ENCODE data around the gene SH3BP2.

SH3BP2 gene

GRCh38 chr4:2834001-2834921 lies 41.4 kb downstream of the SH3BP2 start:
- DNase-seq, result peak; percentile 41

- DNase-seq, result peak; percentile 43
These were observed 43.1 kb downstream of the SH3BP2 start for GRCh38 chr4:2835978-2836377.

- no peak for DNase-seq
These were observed 43.5 kb downstream of the SH3BP2 start for GRCh38 chr4:2836391-2836859.

GRCh38 chr4:2837110-2837903 lies 44.4 kb downstream of the SH3BP2 start:
- peak; percentile 38 for DNase-seq

GRCh38 chr4:2837904-2838496 lies 45.1 kb downstream of the SH3BP2 start:
- DNase-seq, result peak; percentile 42

GRCh38 chr4:2839060-2839459 lies 46.2 kb downstream of the SH3BP2 start:
- DNase-seq, result no peak

- DNase-seq, result no peak
These were observed 49.9 kb downstream of the SH3BP2 start for GRCh38 chr4:2842687-2843262.

GRCh38 chr4:2843263-2843940 lies 50.5 kb downstream of the SH3BP2 start, which contains the start of gene ADD1:
Gene ADD1, plus strand, starts transcription at chr4:2843844. Its CDS starts 32,072 bp downstream, at chr4:2875916.
- peak; percentile 99 for DNase-seq

GRCh38 chr4:2843941-2844584 lies 51.2 kb downstream of the SH3BP2 start:
- no peak for DNase-seq

GRCh38 chr4:2846172-2846571 lies 53.3 kb downstream of the SH3BP2 start:
- no peak for DNase-seq

GRCh38 chr4:2847302-2847871 lies 54.5 kb downstream of the SH3BP2 start:
- DNase-seq, result no peak

GRCh38 chr4:2848449-2848848 lies 55.6 kb downstream of the SH3BP2 start:
- no peak for DNase-seq

- DNase-seq, result no peak
These were observed 56.6 kb downstream of the SH3BP2 start for GRCh38 chr4:2849267-2850152.

- no peak for DNase-seq
These were observed 58.3 kb downstream of the SH3BP2 start for GRCh38 chr4:2850966-2851798.

- no peak for DNase-seq
These were observed 59.6 kb downstream of the SH3BP2 start for GRCh38 chr4:2852481-2852921.

- DNase-seq, result no peak
These were observed 62.7 kb downstream of the SH3BP2 start for GRCh38 chr4:2855584-2855983.

- no peak for DNase-seq
These were observed 63.4 kb downstream of the SH3BP2 start for GRCh38 chr4:2856266-2856665.

GRCh38 chr4:2857349-2857927 lies 64.6 kb downstream of the SH3BP2 start:
- no peak for DNase-seq

All from right forelimb (tissue), 1 donor.